DMS 273 (cell line): ENCODE data around the gene SEMA5A.

Experiments used
- DNase-seq: peaks from one replicate; lab custom pipeline; 2025; ENCODE audit not compliant: unreplicated experiment; lab: John Stamatoyannopoulos, UW

SEMA5A gene

DNA sequence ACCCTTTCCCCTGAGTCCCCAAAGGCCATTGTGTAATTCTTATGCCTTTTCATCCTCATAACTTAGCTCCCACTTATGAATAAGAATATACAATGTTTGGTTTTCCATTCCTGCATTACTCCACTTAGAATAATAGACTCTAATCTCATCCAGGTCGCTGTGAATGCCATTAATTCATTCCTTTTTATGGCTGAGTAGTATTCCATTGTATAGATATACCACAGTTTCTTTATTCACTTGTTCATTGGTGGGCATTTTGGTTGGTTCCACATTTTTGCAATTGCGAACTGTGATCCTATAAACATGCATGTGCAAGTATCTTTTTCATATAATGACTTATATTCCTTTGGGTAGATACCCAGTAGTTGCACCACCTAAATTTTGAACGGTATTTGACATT is 101.5 kb downstream of the SEMA5A start:
- DNase-seq: no peak

- DNase-seq: no peak
Observed at GRCh38 chr5:9441610-9442009, 104.3 kb downstream of the SEMA5A start.

- no peak for DNase-seq
Observed at GRCh38 chr5:9440517-9440916, 105.4 kb downstream of the SEMA5A start.

- DNase-seq: no peak
Observed at GRCh38 chr5:9439531-9440292, 106.2 kb downstream of the SEMA5A start.

DNA sequence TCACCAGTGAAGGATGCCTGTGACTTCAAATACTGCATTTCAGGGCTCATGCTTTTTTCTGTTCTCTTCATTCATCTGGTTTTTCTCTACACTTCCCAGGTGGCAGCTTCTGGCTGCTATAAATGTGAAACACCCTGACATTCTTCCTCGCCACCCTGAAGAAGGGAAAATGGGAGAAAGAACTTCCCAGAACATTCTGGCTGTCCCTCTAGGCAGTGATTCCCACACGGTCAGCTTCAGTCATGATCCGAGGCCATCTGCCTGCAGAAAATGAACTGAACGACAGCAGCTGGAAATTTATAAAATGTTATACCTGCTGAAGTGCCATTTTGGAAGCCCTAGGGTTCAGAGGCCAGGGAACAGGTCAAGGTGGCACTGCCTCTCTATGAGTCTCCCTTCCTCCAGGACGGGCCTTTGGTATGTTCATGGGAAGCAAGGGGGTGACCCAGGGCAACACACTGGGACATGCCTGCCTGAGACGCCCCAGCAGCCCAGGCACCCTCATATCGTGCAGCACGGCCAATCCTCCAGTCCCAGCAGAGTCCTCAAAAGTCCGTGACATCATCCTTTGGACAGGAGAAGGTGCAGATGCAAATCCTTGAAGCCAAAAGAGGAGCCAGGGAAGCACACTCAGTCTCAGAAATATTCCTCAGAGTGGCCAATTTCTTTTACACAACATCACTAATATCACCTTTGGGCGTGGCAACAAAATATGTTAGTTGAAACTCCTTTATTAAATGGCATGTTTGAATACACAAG is 107.1 kb downstream of the SEMA5A start:
- DNase-seq: no peak

- DNase-seq: no peak
Observed at GRCh38 chr5:9437741-9438240, 108.1 kb downstream of the SEMA5A start.

GRCh38 chr5:9431496-9432258 is 114.2 kb downstream of the SEMA5A start:
- DNase-seq: no peak

- no peak for DNase-seq
Observed at GRCh38 chr5:9431151-9431495, 114.8 kb downstream of the SEMA5A start.

DNA sequence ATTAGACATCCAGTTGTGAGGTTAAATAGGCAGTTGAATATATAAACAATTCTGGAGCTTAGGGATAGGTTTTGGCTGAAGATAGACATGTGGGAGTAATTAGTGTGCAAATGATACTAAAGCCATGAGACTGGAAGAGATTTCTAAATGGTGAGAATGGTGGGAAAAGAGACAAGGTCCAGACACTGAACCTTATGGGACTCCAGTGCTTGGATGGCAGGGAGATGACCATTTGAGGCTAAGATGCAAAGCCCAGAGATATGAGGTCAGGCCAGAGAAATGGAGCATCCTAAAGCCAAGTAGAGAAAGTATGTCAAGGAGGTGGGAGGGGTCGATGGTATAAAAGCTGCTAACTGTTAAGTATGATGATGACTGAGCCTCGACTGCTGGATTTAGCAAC is 115.6 kb downstream of the SEMA5A start:
- no peak for DNase-seq

DNA sequence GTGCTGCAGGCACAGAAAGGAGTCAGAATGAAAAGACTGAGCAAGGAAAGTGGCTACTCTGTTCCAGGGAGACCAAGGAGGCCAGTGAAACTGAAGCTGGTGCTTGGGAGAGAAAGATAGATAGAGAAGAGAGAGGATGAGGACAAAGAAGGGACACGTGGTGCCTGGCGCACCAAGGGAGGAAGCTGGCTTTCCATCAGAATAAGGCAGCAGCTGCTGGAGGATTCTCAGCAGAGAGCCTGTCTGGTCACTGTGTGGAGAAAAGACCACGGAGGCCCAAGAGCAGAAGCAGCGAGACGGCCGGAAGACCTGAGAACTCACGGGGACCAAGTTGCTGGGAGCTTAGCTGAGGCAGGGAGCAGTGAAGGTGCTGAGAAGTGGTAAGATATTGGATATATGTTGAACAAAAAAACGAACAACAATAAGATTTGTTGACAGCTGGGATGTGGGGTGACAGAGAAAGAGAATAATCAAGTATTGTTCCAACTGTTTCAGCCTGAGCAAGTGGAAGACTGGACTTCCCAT is 116.1 kb downstream of the SEMA5A start:
- no peak for DNase-seq

GRCh38 chr5:9428272-9428671 is 117.6 kb downstream of the SEMA5A start:
- no peak for DNase-seq

DNA sequence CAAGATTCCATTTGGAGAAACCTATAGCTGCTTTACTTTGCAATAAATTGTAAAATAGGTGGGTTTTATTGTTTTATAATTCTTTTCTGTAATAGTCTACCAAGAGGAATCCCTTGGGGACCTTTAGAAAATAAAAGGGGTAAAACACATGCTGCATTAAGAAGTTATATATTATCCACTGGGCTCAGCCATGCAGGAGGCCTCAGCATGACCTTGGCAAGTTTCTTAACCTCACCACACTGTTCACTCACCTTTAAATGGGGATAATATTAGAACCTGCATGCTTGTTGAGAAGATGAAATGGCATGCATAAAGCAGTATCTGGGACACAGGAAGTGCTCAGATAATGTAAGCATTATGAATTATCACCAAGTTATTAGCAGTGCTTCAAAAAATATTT is 120.2 kb downstream of the SEMA5A start:
- DNase-seq: no peak

GRCh38 chr5:9423571-9423970 is 122.3 kb downstream of the SEMA5A start:
- no peak for DNase-seq

DNA sequence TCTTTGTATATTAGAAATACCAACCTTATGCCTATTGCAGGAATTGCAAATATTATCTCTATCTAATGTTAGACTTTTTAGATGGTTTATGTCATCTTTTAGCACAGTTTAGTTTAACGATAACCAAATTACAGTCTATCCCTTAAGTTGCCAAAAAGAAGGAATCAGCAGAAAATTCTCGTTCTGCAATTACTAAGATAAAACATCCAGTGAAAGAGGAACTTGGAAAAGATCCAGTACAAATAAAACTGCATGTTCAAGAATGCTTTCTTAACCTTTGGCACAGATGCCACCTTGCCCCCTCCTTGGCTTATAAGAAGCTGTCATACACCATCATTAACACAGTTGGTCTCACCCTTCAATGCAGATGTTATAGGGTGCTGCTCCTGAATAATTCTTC is 124.0 kb downstream of the SEMA5A start:
- no peak for DNase-seq

GRCh38 chr5:9419794-9420193 is 126.1 kb downstream of the SEMA5A start:
- DNase-seq: no peak

DNA sequence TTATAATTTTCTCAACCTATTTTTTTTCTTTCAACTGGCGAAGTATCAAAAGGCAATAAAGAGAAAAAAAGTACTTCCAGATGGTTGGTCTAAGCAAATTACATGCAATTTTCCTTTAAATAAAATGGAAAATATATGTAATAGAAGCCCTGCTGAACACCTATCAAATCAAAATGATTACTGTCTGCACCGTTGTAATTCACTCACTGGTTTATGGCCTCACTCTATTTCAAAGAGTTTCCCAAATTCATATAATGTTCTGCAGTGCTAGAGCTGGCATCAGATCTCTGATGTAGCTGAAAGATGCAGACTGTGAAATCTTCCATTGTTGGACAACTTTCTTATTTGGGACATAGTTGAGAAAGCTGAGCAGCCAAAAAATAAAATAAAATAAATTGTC is 130.3 kb downstream of the SEMA5A start:
- no peak for DNase-seq

- DNase-seq: no peak
Observed at GRCh38 chr5:9415091-9415490, 130.8 kb downstream of the SEMA5A start.

- no peak for DNase-seq
Observed at GRCh38 chr5:9411142-9411541, 134.7 kb downstream of the SEMA5A start.

GRCh38 chr5:9409413-9409960 is 136.4 kb downstream of the SEMA5A start:
- DNase-seq: no peak

- DNase-seq: no peak
Observed at GRCh38 chr5:9408964-9409363, 136.9 kb downstream of the SEMA5A start.

GRCh38 chr5:9405196-9405754 is 140.6 kb downstream of the SEMA5A start:
- no peak for DNase-seq
